GM12892 (cell line): ENCODE results near the gene RBL1.
A peak's percentile ranks its signal among the peaks of the same experiment; 100 is the strongest.

Source experiments
- DNase-seq: peaks from one replicate; pipeline ENCODE4 v3.0.0; 2011; ENCODE audit not compliant: insufficient read length
- FAIRE-seq: peaks from 2 replicates; lab custom pipeline; 2011; peaks lifted over from hg19 to GRCh38; lab: Jason Lieb, UNC
- POLR2A ChIP-seq: IDR thresholded peaks from 2 replicates; pipeline ENCODE4 v1.6.1; 2011; ENCODE audit warnings: low read depth, low read length, control low read depth
- POLR2AphosphoS5 ChIP-seq: IDR thresholded peaks from 2 replicates; pipeline ENCODE4 v1.6.1; 2011; ENCODE audit warnings: low read depth, low read length, control low read depth
- TAF1 ChIP-seq: IDR thresholded peaks from 2 replicates; pipeline ENCODE4 v1.6.1; 2011; ENCODE audit warnings: low read depth, mild to moderate bottlenecking, control low read depth, low read length, borderline replicate concordance

RBL1 gene

DNA sequence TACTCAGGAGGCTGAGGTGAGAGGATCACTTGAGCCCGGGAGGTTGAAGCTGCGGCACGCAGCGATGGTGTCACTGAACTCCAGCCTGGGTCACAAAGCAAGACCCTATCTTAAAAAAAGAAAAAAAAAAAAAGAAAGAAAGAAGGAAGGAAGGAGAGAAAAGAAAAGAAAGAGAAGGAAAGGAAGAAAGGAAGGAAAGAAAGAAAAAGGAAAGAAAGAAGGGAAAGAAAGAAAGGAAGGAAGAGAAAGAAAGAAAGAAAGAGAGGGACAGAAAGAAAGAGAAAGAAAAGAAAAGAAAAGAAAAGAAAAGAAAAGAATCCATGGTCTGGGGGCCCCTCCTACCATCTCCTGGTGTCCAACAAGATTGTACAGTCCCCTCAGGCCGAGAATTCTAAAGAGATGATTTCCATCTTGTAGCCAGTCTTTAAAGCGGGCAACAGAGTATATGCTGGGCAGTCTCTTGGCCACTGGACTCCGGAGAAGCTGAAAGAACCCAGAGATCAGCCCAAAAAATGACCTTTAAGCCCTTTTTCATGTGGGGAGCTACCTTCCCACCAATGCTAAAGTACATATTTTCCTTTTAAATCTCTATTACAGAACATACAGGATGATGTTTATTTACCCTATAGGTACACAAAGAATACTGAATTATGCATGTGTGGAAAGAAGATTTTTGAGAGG, 23.7 kb upstream of the RBL1 start:
- no peak for TF ChIP-seq TAF1
- no peak for TF ChIP-seq POLR2A
- TF ChIP-seq POLR2AphosphoS5 = no peak
- DNase-seq (no peak), FAIRE-seq (no peak)

DNA sequence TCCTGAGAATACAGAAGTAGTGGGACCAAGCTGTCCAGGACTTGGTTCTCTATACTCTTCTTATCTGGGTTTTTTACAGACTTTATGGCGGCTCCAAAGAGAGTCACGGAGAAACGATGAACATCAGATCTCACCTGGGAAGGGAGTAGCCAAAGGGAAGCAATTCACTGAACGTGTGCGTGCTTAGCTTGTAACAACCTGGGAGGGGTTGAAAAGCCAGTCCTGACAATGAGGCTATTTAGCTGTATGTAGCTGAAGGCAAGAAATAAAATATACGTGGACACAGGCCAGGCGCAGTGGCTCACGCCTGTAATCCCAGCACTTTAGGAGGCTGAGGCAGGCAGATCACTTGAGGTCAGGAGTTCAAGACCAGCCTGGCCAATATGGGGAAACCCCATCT, 18.2 kb upstream of the RBL1 start:
- DNase-seq (no peak), FAIRE-seq (no peak)
- TF ChIP-seq POLR2AphosphoS5 = no peak
- no peak for TF ChIP-seq POLR2A
- no peak for TF ChIP-seq TAF1

DNA sequence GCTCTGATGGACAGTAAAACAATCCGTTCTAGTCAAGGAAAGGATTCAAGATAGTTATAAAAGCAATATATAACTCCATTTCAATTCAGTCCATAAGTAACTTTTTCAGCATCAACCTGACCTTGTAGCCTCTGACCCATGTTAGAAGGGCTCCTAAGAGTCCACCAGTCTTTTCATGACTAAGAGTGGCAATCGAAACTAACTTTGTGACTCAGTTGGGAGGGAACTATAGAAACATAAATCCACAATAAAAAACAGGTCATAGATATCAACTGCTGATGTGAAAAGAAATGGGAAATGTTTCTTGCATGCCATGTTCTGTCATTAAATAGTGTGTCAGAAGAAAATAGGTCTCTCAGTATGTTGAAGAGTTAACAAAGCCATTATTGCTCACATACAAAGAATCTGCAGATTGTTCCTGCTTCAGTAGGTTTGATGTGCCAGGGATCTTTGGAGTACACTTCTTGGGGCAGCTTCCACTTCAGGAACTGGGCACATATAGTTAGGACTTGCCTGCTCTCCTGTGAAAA, 16.2 kb upstream of the RBL1 start:
- DNase-seq (no peak), FAIRE-seq (no peak)
- TF ChIP-seq POLR2A (no peak), TAF1 (no peak), POLR2AphosphoS5 (no peak)

DNA sequence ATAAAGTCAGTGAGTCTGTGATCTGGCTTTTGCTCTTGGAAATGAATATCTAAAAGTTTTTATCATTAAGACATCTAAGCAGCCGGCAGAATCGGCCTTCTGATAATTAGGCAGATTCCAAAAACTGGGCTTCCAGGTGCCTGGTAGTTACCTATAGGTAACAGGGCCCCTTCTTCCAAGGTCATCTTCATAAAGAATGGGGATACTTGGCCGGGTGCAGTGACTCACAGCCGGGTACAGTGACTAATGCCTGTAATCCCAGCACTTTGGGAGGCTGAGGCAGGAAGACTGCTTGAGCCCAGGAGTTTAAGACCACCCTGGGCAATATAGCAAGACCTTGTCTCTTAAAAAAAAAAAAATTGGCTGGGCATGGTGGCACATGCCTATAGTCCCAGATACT, 12.9 kb upstream of the RBL1 start:
- TF ChIP-seq TAF1 (no peak), POLR2AphosphoS5 (no peak), POLR2A (no peak)
- FAIRE-seq = no peak
- no peak for DNase-seq

DNA sequence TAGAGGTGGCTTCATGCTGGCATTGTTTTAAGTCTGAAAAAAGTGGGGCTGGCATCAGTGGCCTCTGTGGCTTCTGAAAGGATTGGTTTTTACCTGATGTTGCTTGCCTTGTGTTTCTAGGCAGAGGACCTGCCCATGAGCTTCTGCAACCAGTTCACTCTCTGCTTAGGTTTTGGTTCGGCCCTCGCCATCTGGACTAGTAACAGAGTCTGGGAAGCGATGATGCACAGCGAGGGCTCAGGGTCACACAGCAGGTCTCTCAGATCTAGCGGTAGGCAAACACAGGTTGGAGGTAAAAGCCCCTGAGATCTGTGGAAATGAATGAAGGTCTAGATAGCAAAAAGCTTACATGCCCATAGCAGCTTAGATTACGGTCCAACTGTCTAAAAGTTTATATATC, 6.8 kb upstream of the RBL1 start:
- no peak for DNase-seq
- no peak for FAIRE-seq
- no peak for TF ChIP-seq TAF1
- TF ChIP-seq POLR2AphosphoS5 = no peak
- no peak for TF ChIP-seq POLR2A

DNA sequence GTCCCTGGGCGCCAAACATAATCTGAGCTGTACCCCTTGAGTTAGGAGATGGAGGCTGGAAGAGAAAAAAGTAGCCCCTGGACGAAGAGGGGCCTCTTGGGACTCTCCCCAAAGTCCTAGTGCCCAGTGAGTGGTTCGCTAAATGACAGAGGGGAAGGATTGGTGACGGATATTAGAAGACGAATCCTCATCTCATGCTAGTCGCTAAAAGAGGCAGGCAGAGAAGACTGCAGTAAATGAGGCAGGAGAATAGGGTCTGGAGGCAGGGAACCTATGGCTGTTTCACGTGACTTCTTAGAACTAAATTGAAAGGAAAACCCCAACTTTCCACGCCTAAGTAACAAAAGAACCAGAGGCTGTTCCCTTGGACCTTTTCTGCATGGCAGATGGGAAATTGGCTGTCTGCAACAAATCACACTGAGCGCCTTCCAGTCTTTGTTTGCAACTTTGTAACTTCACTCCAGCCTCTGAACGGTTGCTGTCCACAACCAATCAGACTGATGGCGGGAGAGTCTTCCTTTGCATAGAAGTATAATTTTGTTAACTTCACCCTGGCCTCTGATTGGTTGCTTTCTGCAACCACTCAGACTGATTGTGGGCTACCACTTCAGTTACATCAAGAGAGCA, 731 bp upstream of the RBL1 start:
- DNase-seq (no peak), FAIRE-seq (peak; percentile 42)
- TF ChIP-seq TAF1 = no peak

DNA sequence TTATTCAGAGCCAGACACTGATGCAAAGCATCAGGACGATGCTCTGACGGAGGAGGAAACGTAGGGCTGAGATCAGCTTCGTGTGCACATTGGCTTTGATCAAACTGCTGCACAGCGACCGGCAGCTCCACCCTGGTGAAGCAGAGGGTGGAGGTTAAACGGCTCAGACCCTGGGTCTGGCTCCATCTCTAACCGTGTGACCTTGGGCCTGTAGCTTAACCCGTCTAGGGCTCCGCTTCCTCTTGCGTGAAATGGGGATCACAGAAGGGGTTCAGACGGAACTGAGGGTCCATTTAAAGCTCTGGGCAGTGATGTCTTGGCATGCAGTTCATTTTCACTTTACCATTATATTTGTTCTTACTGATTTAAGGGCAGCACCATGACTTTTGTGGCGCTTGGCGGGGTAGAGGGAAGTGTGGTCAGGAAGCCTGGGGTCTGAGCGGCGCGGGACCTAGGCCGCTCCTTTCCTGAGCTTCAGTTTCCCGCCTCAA, 644 bp downstream of the RBL1 start:
- TF ChIP-seq POLR2A (peak; percentile 14; the same call in 1 of the 2 replicates), POLR2AphosphoS5 (peak; percentile 69; the same call in 1 of the 2 replicates), TAF1 (0 out of 2 replicates have a peak, but pooled peaks have one; percentile 7)
- DNase-seq (peak; percentile 24), FAIRE-seq (peak; percentile 60)

DNA sequence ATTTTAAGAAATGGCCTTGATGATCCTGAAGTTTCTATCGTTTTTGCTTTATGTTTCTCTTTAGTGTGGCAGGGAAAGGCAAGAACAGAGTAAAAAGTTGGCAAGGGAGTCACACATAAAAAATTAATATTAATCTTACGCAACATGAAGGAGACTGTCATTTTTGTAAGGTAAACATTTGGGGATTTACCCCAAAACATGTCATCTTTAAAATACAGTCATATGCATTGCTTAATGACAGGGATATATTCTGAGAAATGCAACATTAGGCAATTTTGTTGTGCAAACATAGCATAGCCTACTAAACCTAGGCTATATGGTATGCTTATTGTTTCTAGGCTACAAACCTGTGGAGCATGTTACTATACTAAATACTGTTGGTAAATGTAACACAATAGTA, 5.4 kb downstream of the RBL1 start:
- FAIRE-seq = no peak

DNA sequence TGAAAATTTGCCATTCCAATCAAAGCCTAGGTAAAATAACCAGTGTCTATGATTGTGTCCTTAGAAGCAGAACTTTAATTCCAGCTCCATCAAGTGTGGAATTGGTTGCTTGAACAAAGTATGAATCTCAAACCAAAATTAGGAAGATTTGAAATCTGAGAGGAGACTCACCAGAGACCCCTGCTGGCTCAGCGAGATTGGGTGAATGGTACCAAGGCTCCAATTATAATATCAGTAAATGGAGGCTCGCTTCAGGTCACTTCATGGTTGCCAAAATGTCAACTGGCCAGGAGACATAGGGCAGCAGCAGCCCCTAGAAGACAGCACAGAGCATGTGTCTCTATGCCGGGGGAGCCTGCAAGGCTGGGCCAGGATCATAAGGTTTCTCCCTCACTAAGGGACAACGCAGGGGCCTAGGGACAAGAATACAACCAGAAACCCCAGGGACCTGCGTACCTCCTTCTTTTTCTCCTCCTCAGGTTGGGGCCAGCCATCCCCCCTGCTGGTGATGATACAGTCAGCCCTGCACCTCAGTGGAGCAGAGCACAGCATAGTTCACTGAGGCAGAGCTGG, 14.0 kb downstream of the RBL1 start:
- no peak for DNase-seq

More for the DNA sequence above, 5.4 kb downstream of the RBL1 start:
- TF ChIP-seq POLR2AphosphoS5 = no peak
- TF ChIP-seq POLR2A = no peak
- TF ChIP-seq TAF1 = no peak
- no peak for DNase-seq

DNA sequence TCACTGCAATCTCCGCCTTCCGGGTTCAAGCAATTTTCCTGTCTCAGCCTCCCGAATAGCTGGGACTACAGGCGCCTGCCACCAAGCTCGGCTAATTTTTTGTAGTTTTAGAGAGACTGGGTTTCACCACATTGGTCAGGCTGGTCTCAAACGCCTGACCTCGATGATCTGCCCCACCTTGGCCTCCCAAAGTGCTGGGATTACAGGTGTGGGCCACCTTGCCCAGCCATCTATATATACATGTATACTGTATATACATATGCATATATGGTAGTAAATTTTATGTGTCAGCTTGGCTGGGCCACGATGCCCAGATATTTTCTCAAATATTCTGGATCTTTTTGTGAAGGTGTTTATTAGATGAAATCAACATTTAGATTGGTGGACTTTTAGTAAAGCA, 18.8 kb downstream of the RBL1 start:
- no peak for TF ChIP-seq POLR2AphosphoS5
- TF ChIP-seq POLR2A = no peak
- no peak for TF ChIP-seq TAF1
- DNase-seq = no peak
- no peak for FAIRE-seq

More for the DNA sequence above, 14.0 kb downstream of the RBL1 start:
- TF ChIP-seq TAF1 (no peak), POLR2AphosphoS5 (no peak), POLR2A (no peak)
- FAIRE-seq = no peak

DNA sequence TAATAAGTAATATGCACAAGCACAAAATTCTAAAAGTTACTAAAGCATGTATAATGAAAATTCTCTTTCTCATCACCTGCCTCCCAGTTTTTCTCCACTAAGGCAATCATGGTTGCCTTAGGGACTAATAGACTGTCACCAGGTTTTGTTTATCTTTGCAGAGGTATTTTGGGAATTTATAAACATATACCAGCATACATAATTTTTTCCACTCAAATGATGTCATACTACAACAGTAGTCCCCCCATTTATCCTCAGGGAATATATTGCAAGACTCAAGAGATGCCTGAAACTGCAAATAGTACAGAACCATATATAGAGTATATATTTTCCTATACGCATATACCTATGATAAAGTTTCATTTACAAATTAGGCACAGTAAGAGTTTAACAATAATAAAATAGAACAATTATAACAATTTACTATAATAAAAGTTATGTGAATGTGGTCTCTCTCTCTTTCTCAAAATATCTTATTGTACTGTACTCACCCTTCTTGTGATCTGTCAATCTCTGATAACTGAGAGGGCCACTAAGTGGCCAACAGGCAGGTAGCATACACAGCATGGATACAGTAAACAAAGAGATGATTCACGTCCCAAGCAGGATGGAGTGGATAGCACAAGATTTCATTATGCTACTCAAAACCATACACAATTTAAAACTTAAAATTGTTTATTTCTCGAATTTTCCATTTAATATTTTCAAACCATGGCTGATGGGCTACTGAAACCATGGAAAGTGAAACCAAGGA, 19.7 kb downstream of the RBL1 start:
- no peak for FAIRE-seq
- TF ChIP-seq POLR2A = no peak
- TF ChIP-seq TAF1 = no peak
- TF ChIP-seq POLR2AphosphoS5 = no peak
- no peak for DNase-seq
